ENCODE measurements around the gene OPCML.

The OPCML gene

DNA sequence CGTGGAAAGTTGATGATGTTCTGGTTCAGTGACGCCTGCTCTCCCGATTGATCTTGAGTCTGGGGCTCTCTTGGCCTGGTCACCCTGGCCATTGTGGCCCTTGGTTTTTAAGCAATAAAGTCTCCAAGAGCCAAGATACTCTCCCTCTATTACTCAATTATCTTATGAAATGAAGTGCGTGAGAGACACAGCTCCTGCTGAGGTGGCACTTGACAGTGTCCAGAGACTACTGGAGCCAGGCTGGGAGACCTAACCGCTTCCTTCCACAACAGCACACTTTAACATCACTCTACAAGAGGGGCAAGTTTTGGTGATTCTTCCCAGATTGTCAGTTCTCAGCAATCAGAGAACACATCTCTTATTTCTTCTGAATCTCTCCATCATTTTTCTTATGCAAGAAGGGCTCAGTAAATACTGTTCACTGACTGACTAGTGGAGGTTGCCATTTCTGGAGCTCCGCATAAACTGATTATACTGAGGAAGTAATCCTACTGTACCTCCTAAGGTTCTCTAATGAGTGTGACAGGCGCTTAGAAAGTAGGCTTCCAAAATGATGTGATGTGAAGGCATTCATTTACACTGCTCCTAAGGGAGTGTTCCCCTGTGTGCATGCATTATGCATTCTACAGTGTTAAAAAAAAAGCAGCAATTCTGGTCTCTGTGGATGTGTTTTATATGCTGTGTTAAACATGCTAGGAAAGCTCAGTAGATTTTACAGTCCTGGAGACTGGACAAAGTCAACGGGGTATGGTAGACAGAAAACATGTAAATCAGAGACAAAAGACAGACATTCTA is 968.0 kb downstream of the OPCML start:
- H3K27me3 Mint-ChIP-seq (ENCODE audit: low read depth): no peaks in the 10 kb centered on the region
- no peak overlapping the region for H3K27ac Mint-ChIP-seq
- H3K36me3 Mint-ChIP-seq (ENCODE audit: low read depth): no peaks in the 10 kb centered on the region
- peaks cover 20% of the 10 kb centered on the region for H3K9me3 Mint-ChIP-seq
- no peaks in the 10 kb centered on the region for H3K4me1 Mint-ChIP-seq (ENCODE audit: low read depth)
- no peak overlapping the region for H3K4me3 Mint-ChIP-seq

DNA sequence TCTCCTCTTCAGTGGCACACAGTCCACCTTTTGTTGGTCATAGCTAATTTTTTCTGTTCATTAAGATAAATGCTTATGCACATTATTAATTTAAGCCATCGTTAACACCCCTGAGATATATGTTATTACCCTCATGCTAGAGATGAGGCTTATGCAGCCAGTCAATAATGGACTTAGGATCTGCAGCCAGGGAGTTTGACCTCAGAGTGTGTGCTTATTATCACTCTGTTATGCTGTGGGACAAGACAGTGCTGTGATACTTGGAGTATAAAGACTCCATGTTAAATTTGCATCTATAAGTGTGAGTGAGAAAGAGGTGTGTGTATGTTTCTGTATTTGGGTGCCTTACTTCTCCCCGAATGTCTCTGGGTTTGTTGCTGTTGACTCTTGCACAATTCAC is 969.3 kb downstream of the OPCML start:
- Mint-ChIP-seq H3K27me3 (ENCODE audit: low read depth) (no peaks in the 10 kb centered on the region), H3K9me3 (peaks cover 18% of the 10 kb centered on the region), H3K4me1 (ENCODE audit: low read depth) (no peaks in the 10 kb centered on the region), H3K36me3 (ENCODE audit: low read depth) (no peaks in the 10 kb centered on the region), H3K27ac (no peak overlapping the region), H3K4me3 (no peak overlapping the region)

DNA sequence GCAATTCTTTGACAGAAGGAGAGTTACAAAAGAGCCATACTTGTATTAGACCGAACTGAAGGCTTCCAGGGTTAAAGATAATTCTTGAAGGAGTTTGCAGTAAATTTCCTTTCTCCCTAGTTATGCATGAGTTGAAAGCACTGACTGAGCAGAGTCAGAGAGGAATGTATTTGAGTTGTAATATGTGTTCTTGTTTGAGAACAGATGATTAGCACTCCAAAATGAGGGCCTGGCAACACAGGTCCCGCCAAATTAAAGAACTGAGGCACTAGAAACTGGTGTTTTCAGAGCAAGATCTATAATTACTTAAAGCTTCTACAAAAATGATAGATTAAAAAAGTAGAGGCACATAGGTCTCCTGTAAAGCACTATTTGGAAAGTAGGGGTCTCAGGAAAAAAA is 970.4 kb downstream of the OPCML start:
- Mint-ChIP-seq H3K4me3 (no peak overlapping the region), H3K27me3 (ENCODE audit: low read depth) (no peaks in the 10 kb centered on the region), H3K27ac (no peak overlapping the region), H3K9me3 (peaks cover 17% of the 10 kb centered on the region), H3K36me3 (ENCODE audit: low read depth) (no peaks in the 10 kb centered on the region), H3K4me1 (ENCODE audit: low read depth) (no peaks in the 10 kb centered on the region)

- no peaks in the 10 kb centered on the region for H3K36me3 Mint-ChIP-seq (ENCODE audit: low read depth)
- H3K9me3 Mint-ChIP-seq: peaks cover 22% of the 10 kb centered on the region
- no peak overlapping the region for H3K27ac Mint-ChIP-seq
- H3K4me1 Mint-ChIP-seq (ENCODE audit: low read depth): no peaks in the 10 kb centered on the region
- H3K4me3 Mint-ChIP-seq: no peak overlapping the region
- H3K27me3 Mint-ChIP-seq (ENCODE audit: low read depth): no peaks in the 10 kb centered on the region
These were observed 972.8 kb downstream of the OPCML start for GRCh38 chr11:132559331-132560036.

DNA sequence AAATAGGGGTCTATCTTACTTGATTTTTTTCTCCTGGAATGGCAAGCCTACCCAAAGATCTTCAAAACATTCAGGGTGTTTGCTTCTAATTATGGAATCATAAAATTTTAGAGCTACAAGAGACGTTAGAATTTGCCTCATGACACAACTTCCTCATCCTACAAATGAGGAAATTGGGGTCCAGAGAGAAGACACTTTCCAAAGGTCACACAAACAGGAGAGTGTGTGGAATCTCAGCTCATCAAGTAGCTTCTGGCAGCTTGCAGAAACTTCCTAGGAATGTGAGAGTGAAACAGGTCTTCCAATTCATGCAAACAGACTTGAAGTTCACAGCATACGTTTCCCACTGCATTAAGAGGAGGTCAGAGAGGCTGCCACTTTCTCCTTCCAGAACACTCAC is 976.0 kb downstream of the OPCML start:
- Mint-ChIP-seq H3K27ac (no peak overlapping the region), H3K27me3 (ENCODE audit: low read depth) (no peaks in the 10 kb centered on the region), H3K4me3 (no peak overlapping the region), H3K4me1 (ENCODE audit: low read depth) (no peaks in the 10 kb centered on the region), H3K36me3 (ENCODE audit: low read depth) (no peaks in the 10 kb centered on the region), H3K9me3 (peaks cover 24% of the 10 kb centered on the region)

DNA sequence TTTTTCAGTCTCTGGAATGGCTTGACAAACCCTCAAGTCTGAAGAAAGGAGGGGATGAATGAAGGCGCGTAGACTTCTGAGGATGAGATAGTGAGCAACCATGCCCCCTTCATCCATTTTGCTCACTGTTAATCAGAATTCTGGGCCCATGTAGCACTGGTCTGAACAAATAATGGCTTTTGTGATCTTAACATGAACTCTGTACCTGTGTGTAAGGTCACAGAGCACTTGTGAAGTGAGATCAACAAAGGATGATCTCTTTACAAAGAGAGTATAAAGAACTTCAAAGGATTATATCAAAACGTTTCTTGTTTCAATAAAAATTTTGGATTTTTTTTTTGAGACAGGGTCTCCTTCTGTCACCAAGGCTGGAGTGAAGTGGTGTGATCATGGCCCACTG is 976.7 kb downstream of the OPCML start:
- Mint-ChIP-seq H3K27me3 (ENCODE audit: low read depth) (no peaks in the 10 kb centered on the region), H3K9me3 (peaks cover 24% of the 10 kb centered on the region), H3K36me3 (ENCODE audit: low read depth) (no peaks in the 10 kb centered on the region)

GRCh38 chr11:132551016-132551415 is 981.3 kb downstream of the OPCML start:
- Mint-ChIP-seq H3K4me3 (no peak overlapping the region), H3K27me3 (ENCODE audit: low read depth) (no peaks in the 10 kb centered on the region), H3K27ac (no peak overlapping the region), H3K9me3 (peaks cover 26% of the 10 kb centered on the region), H3K36me3 (ENCODE audit: low read depth) (no peaks in the 10 kb centered on the region), H3K4me1 (ENCODE audit: low read depth) (no peaks in the 10 kb centered on the region)

More for the DNA sequence above, 976.7 kb downstream of the OPCML start:
- Mint-ChIP-seq H3K4me3 (no peak overlapping the region), H3K4me1 (ENCODE audit: low read depth) (no peaks in the 10 kb centered on the region), H3K27ac (no peak overlapping the region)

DNA sequence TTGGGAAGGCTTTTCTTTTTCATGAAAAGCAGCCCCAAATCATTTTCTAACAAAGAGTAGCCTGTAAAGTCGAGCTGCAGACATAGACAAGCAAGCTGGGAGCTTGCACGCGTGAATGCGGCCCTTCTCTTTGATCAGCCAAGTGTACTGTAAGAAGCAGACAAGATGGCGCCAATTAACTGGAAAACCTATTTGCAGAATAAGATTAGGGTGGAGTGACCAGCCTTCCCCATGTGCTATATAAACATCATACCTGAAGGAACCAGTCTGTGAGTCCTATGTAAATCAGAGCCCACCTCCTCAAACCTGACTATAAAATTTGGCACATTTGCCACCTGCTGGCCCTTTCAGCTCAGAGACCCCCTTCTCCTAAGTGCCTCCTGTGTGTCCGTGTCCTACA is 982.7 kb downstream of the OPCML start:
- no peak overlapping the region for H3K4me3 Mint-ChIP-seq
- no peaks in the 10 kb centered on the region for H3K27me3 Mint-ChIP-seq (ENCODE audit: low read depth)
- peaks cover 21% of the 10 kb centered on the region for H3K9me3 Mint-ChIP-seq
- H3K36me3 Mint-ChIP-seq (ENCODE audit: low read depth): no peaks in the 10 kb centered on the region
- no peak overlapping the region for H3K27ac Mint-ChIP-seq
- no peaks in the 10 kb centered on the region for H3K4me1 Mint-ChIP-seq (ENCODE audit: low read depth)

- peaks cover 21% of the 10 kb centered on the region for H3K9me3 Mint-ChIP-seq
- H3K36me3 Mint-ChIP-seq (ENCODE audit: low read depth): no peaks in the 10 kb centered on the region
- no peaks in the 10 kb centered on the region for H3K4me1 Mint-ChIP-seq (ENCODE audit: low read depth)
- H3K4me3 Mint-ChIP-seq: no peak overlapping the region
- H3K27me3 Mint-ChIP-seq (ENCODE audit: low read depth): no peaks in the 10 kb centered on the region
- H3K27ac Mint-ChIP-seq: no peak overlapping the region
These were observed 983.3 kb downstream of the OPCML start for GRCh38 chr11:132549001-132549400.

DNA sequence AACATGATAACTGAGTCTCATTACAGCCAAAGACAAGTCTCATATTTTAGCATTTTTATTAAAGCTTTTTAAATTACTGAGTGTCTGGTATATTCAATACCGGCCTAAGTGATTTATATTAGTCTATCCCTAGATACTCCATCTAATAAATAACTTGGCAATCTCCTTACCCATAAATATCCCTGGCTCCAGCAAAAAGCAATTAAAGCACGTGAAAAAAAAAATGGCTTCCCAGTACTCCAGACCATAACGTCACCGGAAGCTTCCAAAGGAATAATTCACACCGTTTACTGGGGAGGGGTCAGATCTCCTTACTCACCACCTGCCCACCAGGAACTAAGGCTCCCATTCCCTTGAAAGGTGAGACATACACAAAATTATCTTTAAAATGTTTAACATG is 988.3 kb downstream of the OPCML start:
- H3K4me1 Mint-ChIP-seq (ENCODE audit: low read depth): no peaks in the 10 kb centered on the region
- no peak overlapping the region for H3K4me3 Mint-ChIP-seq
- no peaks in the 10 kb centered on the region for H3K27me3 Mint-ChIP-seq (ENCODE audit: low read depth)
- H3K9me3 Mint-ChIP-seq: peaks cover 4% of the 10 kb centered on the region
- H3K27ac Mint-ChIP-seq: no peak overlapping the region
- H3K36me3 Mint-ChIP-seq (ENCODE audit: low read depth): no peaks in the 10 kb centered on the region

DNA sequence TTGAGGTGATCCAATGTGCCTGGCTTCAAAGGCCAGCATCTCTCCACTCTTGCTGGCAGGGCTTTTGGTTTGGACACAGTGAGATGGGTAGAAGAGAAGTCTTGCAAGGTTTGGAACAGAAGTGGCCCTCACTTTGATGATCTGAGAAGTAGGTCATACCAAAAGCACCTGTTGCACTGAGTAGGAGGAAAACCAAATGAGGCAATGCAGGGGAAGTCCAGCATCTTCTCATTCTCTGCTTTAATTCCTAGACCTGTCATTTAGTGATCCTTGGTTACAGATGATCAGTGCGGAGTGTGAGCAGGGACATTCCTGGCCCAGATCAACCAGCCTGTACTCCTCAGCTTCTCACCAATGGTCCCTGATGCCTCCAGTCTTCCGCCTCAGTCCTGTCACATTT is 990.5 kb downstream of the OPCML start:
- H3K9me3 Mint-ChIP-seq: no peaks in the 10 kb centered on the region
- H3K4me1 Mint-ChIP-seq (ENCODE audit: low read depth): no peaks in the 10 kb centered on the region
- no peak overlapping the region for H3K4me3 Mint-ChIP-seq
- no peaks in the 10 kb centered on the region for H3K36me3 Mint-ChIP-seq (ENCODE audit: low read depth)
- H3K27me3 Mint-ChIP-seq (ENCODE audit: low read depth): no peaks in the 10 kb centered on the region
- no peak overlapping the region for H3K27ac Mint-ChIP-seq

DNA sequence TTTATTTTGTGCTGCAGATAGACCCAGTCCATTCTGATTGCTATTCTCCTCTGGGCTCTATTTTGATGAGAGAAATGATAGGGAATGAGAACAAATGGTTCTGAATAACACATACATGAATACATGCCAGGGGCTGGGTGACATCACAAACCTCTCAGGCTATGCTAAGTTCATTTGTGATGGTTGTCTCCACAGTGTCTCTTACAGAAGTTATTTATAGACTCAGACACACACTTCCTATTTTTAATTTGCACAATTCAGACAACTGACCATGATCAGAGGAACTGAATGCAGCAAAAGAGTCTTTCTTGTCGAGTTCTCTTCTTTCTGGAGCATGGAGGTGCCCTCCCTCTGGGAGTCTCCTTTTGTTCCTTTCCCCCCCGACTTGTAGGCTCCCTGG is 991.7 kb downstream of the OPCML start:
- Mint-ChIP-seq H3K4me1 (ENCODE audit: low read depth) (no peaks in the 10 kb centered on the region), H3K36me3 (ENCODE audit: low read depth) (no peaks in the 10 kb centered on the region), H3K27me3 (ENCODE audit: low read depth) (no peaks in the 10 kb centered on the region), H3K27ac (no peak overlapping the region), H3K4me3 (no peak overlapping the region), H3K9me3 (no peaks in the 10 kb centered on the region)

DNA sequence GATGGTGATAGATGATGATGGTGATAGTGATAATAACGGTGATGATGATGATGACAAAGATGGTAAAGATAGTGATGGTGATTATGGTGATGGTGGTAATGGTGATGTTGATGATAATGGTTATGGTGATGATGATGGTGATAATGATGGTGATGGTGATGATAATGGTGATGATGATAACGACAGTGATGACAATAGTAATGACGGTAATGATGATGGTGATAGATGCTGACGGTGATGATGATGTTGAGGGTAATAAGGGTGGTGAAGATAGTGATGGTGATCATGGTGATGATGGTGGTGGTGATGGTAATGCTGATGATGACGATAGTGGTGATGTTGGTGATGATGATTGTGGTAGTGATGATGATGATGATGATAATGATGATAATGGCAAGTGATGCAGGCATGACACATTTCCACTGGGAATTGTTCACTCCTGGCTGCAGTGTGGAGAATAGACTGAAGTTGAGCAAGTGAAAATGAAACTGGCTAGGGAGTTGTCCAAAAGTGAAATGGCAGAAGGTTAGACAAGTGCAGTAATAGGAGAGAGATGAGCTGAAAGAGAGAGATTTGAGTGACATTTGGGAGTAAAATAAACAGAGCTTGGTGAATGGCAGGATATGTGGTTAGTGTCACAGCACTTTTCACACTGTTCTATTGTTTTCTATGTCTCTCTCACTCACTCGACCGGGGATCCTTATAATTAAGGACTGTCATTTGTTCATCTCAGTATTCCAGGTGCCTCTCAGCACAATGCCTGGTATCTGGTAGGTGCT is 992.5 kb downstream of the OPCML start:
- Mint-ChIP-seq H3K4me3 (no peak overlapping the region), H3K36me3 (ENCODE audit: low read depth) (no peaks in the 10 kb centered on the region), H3K27me3 (ENCODE audit: low read depth) (no peaks in the 10 kb centered on the region), H3K4me1 (ENCODE audit: low read depth) (no peaks in the 10 kb centered on the region), H3K9me3 (no peaks in the 10 kb centered on the region), H3K27ac (no peak overlapping the region)

DNA sequence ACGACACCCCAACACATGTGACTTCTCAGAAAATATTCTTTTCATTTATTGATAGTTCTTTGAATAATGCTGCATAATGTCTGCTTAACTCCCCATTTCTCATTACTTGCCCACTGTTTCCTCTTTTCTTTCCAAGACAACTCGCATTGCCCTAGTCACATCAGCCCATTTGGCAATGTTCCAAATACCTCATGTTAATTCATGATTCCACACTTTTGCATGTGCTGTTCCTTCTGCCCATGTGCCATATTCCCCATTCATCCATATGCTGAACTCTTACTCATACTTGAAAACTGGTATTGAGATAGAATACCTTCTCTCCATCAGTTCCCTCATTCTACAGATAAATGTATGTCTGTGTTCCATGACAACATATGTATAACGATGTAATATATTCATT is 993.7 kb downstream of the OPCML start:
- Mint-ChIP-seq H3K27ac (no peak overlapping the region), H3K36me3 (ENCODE audit: low read depth) (no peaks in the 10 kb centered on the region), H3K9me3 (no peaks in the 10 kb centered on the region)

GRCh38 chr11:132535830-132536229 is 996.5 kb downstream of the OPCML start:
- H3K9me3 Mint-ChIP-seq: no peaks in the 10 kb centered on the region
- no peaks in the 10 kb centered on the region for H3K27me3 Mint-ChIP-seq (ENCODE audit: low read depth)
- H3K36me3 Mint-ChIP-seq (ENCODE audit: low read depth): no peaks in the 10 kb centered on the region
- no peak overlapping the region for H3K4me3 Mint-ChIP-seq
- H3K4me1 Mint-ChIP-seq (ENCODE audit: low read depth): no peaks in the 10 kb centered on the region
- H3K27ac Mint-ChIP-seq: no peak overlapping the region

More for the DNA sequence above, 993.7 kb downstream of the OPCML start:
- Mint-ChIP-seq H3K27me3 (ENCODE audit: low read depth) (no peaks in the 10 kb centered on the region), H3K4me3 (no peak overlapping the region), H3K4me1 (ENCODE audit: low read depth) (no peaks in the 10 kb centered on the region)

All from T-helper 1 cell treated with Interleukin-12 subunit alpha and Interleukin-12 subunit beta and Interleukin-4 antibody, amounts not matched to agents 30 μg/mL and 1 μg/mL, for 36 hours (primary cell).